Measurements from ENCODE around the gene SLC8A1. TPM values are rescaled to one million over a fixed set of nuclear protein-coding genes. Genes with fewer than 3 reads are reported as not detected.

The SLC8A1 gene
- total and polyA plus RNA-seq, 2 donors (not counting 1 experiment from before 2014, with no cell fraction given): 0.07 to 0.20 TPM

DNA sequence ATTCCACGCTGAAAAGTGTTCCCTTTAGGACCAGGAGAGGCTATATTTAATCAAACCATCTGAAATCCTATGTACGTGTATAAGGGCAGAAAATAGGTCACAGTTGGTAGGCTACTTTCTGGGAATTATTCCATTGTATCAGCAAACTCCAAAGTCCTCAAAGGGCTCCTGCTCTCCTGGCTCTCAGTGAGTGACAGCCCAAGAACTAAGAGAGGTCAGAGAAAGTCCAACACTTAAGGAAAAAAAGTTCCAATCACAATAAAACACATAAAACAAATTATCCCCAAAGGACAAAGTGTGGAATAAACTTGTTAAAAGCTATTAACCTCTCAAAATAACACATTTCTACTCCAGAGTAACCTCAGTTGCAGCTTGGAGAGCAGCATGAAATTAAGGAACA, 183.3 kb downstream of the SLC8A1 start:
- H3K27ac ChIP-seq (ENCODE audit: low read length in 2 of 2): no peak overlapping the region
- WGBS (ENCODE audit: insufficient coverage): no CpG with 5 or more reads among the region's 2 CpGs
- DNase-seq (no peak), ATAC-seq (ENCODE audit: low read depth) (no peak)
- no peak overlapping the region for H3K27ac Mint-ChIP-seq
- H4K20me1 ChIP-seq (ENCODE audit: control insufficient read depth, insufficient read depth, low read length, poor library complexity, severe bottlenecking): no peaks in the 10 kb centered on the region
- H2AFZ ChIP-seq (ENCODE audit: insufficient read depth, low read depth, low read length, poor library complexity, severe bottlenecking): no peak overlapping the region
- no peak overlapping the region for H3K4me2 ChIP-seq (replicated peaks; ENCODE audit: low read depth, low read length, poor library complexity, severe bottlenecking)
- no peaks in the 10 kb centered on the region for H3K4me1 Mint-ChIP-seq
- H3K36me3 ChIP-seq (replicated peaks in 1 of 2; ENCODE audit: control extremely low read depth in 1 of 2, control insufficient read depth in 1 of 2, extremely low read depth in 1 of 2, insufficient read depth in 2 of 2, low read length in 1 of 2): no peaks in the 10 kb centered on the region
- no peaks in the 10 kb centered on the region for H3K9me3 Mint-ChIP-seq (ENCODE audit: insufficient read depth)
- ChIA-PET POLR2A (no interaction called here), CTCF (no interaction called here)
- no peaks in the 10 kb centered on the region for H3K27me3 Mint-ChIP-seq
- intact Hi-C loops (cut with micrococcal nuclease): no loop called here
- TF ChIP-seq CTCF (IDR thresholded peaks at IDR 0.05) (no peak), EZH2 (IDR thresholded peaks at IDR 0.05; ENCODE audit: borderline replicate concordance, insufficient read depth, low read depth, low read length, poor library complexity, severe bottlenecking) (no peak)
- no peak overlapping the region for H3K9ac ChIP-seq (ENCODE audit: low read length)
- H3K4me3 ChIP-seq (ENCODE audit: control extremely low read depth in 1 of 5, extremely low read depth in 1 of 5, insufficient read depth in 1 of 5, low read depth in 2 of 5, low read length in 4 of 5): no peak overlapping the region
- no peaks in the 10 kb centered on the region for H3K79me2 ChIP-seq (ENCODE audit: control insufficient read depth, insufficient read depth, low read length)
- H3K9me3 ChIP-seq (ENCODE audit: control extremely low read depth in 1 of 3, control insufficient read depth in 2 of 3, insufficient read depth in 1 of 3, low read length in 2 of 3): no peaks in the 10 kb centered on the region
- H3K4me3 Mint-ChIP-seq: no peak overlapping the region
- H3K27me3 ChIP-seq (replicated peaks in 1 of 4; ENCODE audit: control extremely low read depth in 1 of 4, control insufficient read depth in 3 of 4, insufficient read depth in 4 of 4, low read length in 3 of 4): no peaks in the 10 kb centered on the region
- H3K4me1 ChIP-seq (ENCODE audit: control insufficient read depth in 2 of 2, insufficient read depth in 2 of 2, low read length in 2 of 2): no peaks in the 10 kb centered on the region

- CTCF ChIA-PET: no interaction called here
- no peaks in the 10 kb centered on the region for H3K9me3 Mint-ChIP-seq (ENCODE audit: insufficient read depth)
Measured at GRCh38 chr2:40266201-40266600, 185.7 kb downstream of the SLC8A1 start.

More at GRCh38 chr2:40266201-40266600, 185.7 kb downstream of the SLC8A1 start:
- H3K9me3 ChIP-seq (ENCODE audit: control extremely low read depth in 1 of 3, control insufficient read depth in 2 of 3, insufficient read depth in 1 of 3, low read length in 2 of 3): no peaks in the 10 kb centered on the region
- H2AFZ ChIP-seq (ENCODE audit: insufficient read depth, low read depth, low read length, poor library complexity, severe bottlenecking): no peak overlapping the region
- no peaks in the 10 kb centered on the region for H3K79me2 ChIP-seq (ENCODE audit: control insufficient read depth, insufficient read depth, low read length)
- no peak overlapping the region for H3K4me3 Mint-ChIP-seq
- H3K27me3 Mint-ChIP-seq: no peaks in the 10 kb centered on the region
- H3K9ac ChIP-seq (ENCODE audit: low read length): no peak overlapping the region
- H3K4me2 ChIP-seq (replicated peaks; ENCODE audit: low read depth, low read length, poor library complexity, severe bottlenecking): no peak overlapping the region
- no peaks in the 10 kb centered on the region for H3K27me3 ChIP-seq (replicated peaks in 1 of 4; ENCODE audit: control extremely low read depth in 1 of 4, control insufficient read depth in 3 of 4, insufficient read depth in 4 of 4, low read length in 3 of 4)
- H3K27ac Mint-ChIP-seq: no peak overlapping the region
- POLR2A ChIA-PET: no interaction called here
- no peak overlapping the region for H3K27ac ChIP-seq (ENCODE audit: low read length in 2 of 2)
- H3K4me3 ChIP-seq (ENCODE audit: control extremely low read depth in 1 of 5, extremely low read depth in 1 of 5, insufficient read depth in 1 of 5, low read depth in 2 of 5, low read length in 4 of 5): no peak overlapping the region
- no peak for DNase-seq
- no peaks in the 10 kb centered on the region for H3K36me3 ChIP-seq (replicated peaks in 1 of 2; ENCODE audit: control extremely low read depth in 1 of 2, control insufficient read depth in 1 of 2, extremely low read depth in 1 of 2, insufficient read depth in 2 of 2, low read length in 1 of 2)
- no peaks in the 10 kb centered on the region for H3K4me1 ChIP-seq (ENCODE audit: control insufficient read depth in 2 of 2, insufficient read depth in 2 of 2, low read length in 2 of 2)
- WGBS (ENCODE audit: insufficient coverage): no CpG with 5 or more reads among the region's 1 CpG
- intact Hi-C loops (cut with micrococcal nuclease): no loop called here
- H4K20me1 ChIP-seq (ENCODE audit: control insufficient read depth, insufficient read depth, low read length, poor library complexity, severe bottlenecking): no peaks in the 10 kb centered on the region
- TF ChIP-seq EZH2 (IDR thresholded peaks at IDR 0.05; ENCODE audit: borderline replicate concordance, insufficient read depth, low read depth, low read length, poor library complexity, severe bottlenecking) (no peak), CTCF (IDR thresholded peaks at IDR 0.05) (no peak)
- ATAC-seq (ENCODE audit: low read depth): no peak
- H3K4me1 Mint-ChIP-seq: no peaks in the 10 kb centered on the region

All from B cell (primary cell).